ENCODE measurements around the gene PDE3B. TPM values are rescaled to one million over a fixed set of nuclear protein-coding genes. Genes with fewer than 3 reads are reported as not detected.

PDE3B gene
- total RNA-seq, 1 experiment from 2014 or later, result 6.7 TPM

- Histone ChIP-seq H3K9ac (ENCODE audit: low read length) (no peak overlapping the region), H3K27ac (ENCODE audit: low read depth, low read length) (no peak overlapping the region), H3K4me3 (replicated peaks in 1 of 2; ENCODE audit: low read depth in 1 of 2, low read length in 2 of 2) (no peak overlapping the region), H2AFZ (ENCODE audit: low read depth, low read length, poor library complexity, severe bottlenecking) (no peak overlapping the region), H4K20me1 (ENCODE audit: insufficient read depth) (no peaks in the 10 kb centered on the region), H3K36me3 (ENCODE audit: control insufficient read depth in 1 of 2, insufficient read depth in 2 of 2, low read length in 2 of 2) (no peaks in the 10 kb centered on the region), H3K4me2 (ENCODE audit: low read length) (no peak overlapping the region), H3K4me1 (ENCODE audit: control insufficient read depth in 1 of 2, insufficient read depth in 2 of 2, low read length in 2 of 2) (no peaks in the 10 kb centered on the region), H3K9me2 (ENCODE audit: insufficient read depth) (no peaks in the 10 kb centered on the region), H3K27me3 (ENCODE audit: insufficient read depth, low read length) (no peaks in the 10 kb centered on the region), H3K9me3 (ENCODE audit: control insufficient read depth in 1 of 2, insufficient read depth in 1 of 2, low read depth in 1 of 2, low read length in 2 of 2) (no peaks in the 10 kb centered on the region), H3K79me2 (ENCODE audit: insufficient read depth, low read length) (no peaks in the 10 kb centered on the region)
- BruUV-seq (replicated peaks), result no TSS peak
- ATAC-seq (no peak), DNase-seq (ENCODE audit: low read depth, low spot score) (no peak)
- intact Hi-C loops (cut with micrococcal nuclease), result no loop called here
- CTCF ChIA-PET, result no interaction called here
- RAD21 ChIA-PET (ENCODE audit: low non-redundant PET in 1 of 2, low total read pairs in 2 of 2, uncharacterized antibody in 2 of 2, unreplicated experiment in 2 of 2), result no interaction called here
- no peak for TF ChIP-seq EZH2 (IDR thresholded peaks at IDR 0.05)
- TF ChIP-seq ELF1 (IDR thresholded peaks at IDR 0.05; ENCODE audit: borderline replicate concordance, low read depth), result no peak
- no peak for TF ChIP-seq SIN3A (IDR thresholded peaks at IDR 0.05; ENCODE audit: low read depth)
- TF ChIP-seq JUND (IDR thresholded peaks at IDR 0.05), result no peak
- TF ChIP-seq MAX (IDR thresholded peaks at IDR 0.05), result no peak
- TF ChIP-seq, protein P1, sequence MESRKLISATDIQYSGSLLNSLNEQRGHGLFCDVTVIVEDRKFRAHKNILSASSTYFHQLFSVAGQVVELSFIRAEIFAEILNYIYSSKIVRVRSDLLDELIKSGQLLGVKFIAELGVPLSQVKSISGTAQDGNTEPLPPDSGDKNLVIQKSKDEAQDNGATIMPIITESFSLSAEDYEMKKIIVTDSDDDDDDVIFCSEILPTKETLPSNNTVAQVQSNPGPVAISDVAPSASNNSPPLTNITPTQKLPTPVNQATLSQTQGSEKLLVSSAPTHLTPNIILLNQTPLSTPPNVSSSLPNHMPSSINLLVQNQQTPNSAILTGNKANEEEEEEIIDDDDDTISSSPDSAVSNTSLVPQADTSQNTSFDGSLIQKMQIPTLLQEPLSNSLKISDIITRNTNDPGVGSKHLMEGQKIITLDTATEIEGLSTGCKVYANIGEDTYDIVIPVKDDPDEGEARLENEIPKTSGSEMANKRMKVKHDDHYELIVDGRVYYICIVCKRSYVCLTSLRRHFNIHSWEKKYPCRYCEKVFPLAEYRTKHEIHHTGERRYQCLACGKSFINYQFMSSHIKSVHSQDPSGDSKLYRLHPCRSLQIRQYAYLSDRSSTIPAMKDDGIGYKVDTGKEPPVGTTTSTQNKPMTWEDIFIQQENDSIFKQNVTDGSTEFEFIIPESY (IDR thresholded peaks at IDR 0.05; ENCODE audit: extremely low read depth, insufficient replicate concordance, low read length), result no peak
- no peak for TF ChIP-seq SRF (IDR thresholded peaks at IDR 0.05; ENCODE audit: low read depth)
- TF ChIP-seq YY1 (IDR thresholded peaks at IDR 0.05; ENCODE audit: extremely low read depth, insufficient replicate concordance, low read depth, low read length), result no peak
- no peak for TF ChIP-seq POLR2A (IDR thresholded peaks at IDR 0.05; ENCODE audit: borderline replicate concordance, extremely low read depth, insufficient read depth, insufficient read length)
- TF ChIP-seq CBX3 (IDR thresholded peaks at IDR 0.05; ENCODE audit: low read depth), result no peak
- no peak for TF ChIP-seq RAD21 (IDR thresholded peaks at IDR 0.05; ENCODE audit: low read depth)
- no peak for TF ChIP-seq SP1 (IDR thresholded peaks at IDR 0.05; ENCODE audit: low read depth)
- no peak for TF ChIP-seq ZNF274 (IDR thresholded peaks at IDR 0.05; ENCODE audit: low read depth, low read length)
- no peak for TF ChIP-seq FOSL1 (IDR thresholded peaks at IDR 0.05; ENCODE audit: low read depth)
- no peak for TF ChIP-seq ATF3 (IDR thresholded peaks at IDR 0.05)
- no peak for TF ChIP-seq ZFX (IDR thresholded peaks at IDR 0.05)
- TF ChIP-seq EZH2phosphoT487 (IDR thresholded peaks at IDR 0.05; ENCODE audit: borderline replicate concordance), result no peak
- POLR2A ChIA-PET, result no interaction called here
Measured at GRCh38 chr11:14809466-14809865, 165.9 kb downstream of the PDE3B start.
